ENCODE measurements around the gene FABP6.
A peak's percentile ranks its signal among the peaks of the same experiment; 100 is the strongest.
"Not testable (repeated sequence)": the region's sequence is repeated elsewhere in the genome, so short reads cannot be mapped to it uniquely, and the experiment has no call there.

The FABP6 gene

GRCh38 chr5:160227012-160227411 lies 2.3 kb upstream of the FABP6 start:
- DNase-seq: no peak

DNA sequence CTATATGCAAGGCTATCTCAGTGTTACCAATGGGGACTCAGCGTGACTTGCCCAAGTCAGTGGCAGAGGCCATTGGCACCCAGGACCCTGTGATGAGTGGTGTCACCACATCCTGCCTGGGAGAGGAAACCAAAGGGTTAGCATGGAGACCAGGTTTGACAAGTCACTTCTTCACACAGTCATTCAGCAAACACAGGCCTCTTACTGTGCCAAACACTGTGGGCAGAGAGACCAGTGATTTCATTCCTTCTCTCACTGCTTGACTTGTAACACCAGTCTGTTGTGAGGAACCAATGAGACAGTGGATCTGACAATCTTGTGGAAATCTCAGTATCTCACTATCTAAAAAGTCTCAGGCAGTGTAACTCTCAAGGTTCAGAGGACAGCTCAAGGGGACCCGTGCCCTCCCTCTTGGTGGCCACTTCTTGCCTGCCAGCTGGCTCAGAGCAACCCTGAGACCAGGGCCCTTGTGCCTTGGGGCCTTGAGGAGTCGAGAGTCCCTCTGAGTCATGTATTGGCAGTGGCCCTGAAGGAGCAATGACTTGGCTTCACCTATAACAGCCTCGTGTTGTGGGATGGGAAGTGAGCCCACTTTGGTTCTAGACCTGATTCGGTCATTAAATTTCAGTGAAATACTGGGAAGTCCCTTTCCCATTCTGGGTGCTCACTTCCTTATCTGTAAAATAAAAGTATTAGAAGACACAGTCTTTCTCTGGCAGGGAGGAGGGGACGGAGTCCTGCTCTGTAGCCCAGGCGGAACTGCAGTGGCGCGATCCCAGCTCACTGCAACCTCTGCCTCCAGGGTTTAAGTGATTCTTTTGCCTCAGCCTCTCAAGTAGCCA lies 1.6 kb downstream of the FABP6 start:
- no peak for DNase-seq

DNA sequence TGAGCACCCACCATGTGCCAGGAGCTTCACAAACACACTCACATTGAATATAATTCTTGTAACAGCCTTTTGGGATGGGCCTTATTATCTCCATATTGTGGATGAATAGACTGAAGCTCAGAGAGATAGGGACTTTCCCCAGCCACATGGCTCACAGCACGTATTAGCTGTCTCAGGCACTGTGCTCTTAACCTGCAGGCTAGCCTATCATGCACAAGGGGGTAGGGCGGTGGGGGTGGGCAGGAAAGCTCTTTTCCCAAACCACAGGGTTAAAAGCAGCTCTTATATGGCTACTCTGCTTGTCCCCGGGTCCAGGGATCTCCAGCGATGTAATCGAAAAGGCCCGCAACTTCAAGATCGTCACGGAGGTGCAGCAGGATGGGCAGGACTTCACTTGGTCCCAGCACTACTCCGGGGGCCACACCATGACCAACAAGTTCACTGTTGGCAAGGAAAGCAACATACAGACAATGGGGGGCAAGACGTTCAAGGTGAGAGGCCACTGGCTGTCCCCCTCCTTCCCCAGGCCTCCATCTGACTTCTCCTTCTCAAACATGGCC lies 2.6 kb downstream of the FABP6 start:
- no peak for DNase-seq

GRCh38 chr5:160233215-160233614 lies 3.9 kb downstream of the FABP6 start:
- DNase-seq: no peak

DNA sequence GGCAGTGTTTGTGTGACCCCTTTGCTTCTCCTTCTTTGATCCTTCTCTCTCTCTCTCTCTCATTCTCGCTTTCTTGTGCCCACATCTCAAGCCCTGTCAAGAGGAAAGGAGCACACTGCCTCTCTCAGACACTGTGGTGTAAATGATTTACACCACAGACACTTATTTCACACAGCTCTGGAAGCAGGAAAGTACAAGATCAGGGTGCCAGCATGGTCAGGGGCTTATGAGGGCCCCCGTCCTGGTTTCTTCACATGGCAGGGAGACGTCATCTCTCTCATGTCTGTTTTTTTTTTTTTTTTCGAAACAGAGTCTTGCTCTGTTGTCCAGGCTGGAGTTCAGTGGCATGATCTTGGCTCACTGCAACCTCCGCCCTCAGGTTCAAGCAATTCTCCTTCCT lies 6.4 kb downstream of the FABP6 start:
- DNase-seq: no peak

DNA sequence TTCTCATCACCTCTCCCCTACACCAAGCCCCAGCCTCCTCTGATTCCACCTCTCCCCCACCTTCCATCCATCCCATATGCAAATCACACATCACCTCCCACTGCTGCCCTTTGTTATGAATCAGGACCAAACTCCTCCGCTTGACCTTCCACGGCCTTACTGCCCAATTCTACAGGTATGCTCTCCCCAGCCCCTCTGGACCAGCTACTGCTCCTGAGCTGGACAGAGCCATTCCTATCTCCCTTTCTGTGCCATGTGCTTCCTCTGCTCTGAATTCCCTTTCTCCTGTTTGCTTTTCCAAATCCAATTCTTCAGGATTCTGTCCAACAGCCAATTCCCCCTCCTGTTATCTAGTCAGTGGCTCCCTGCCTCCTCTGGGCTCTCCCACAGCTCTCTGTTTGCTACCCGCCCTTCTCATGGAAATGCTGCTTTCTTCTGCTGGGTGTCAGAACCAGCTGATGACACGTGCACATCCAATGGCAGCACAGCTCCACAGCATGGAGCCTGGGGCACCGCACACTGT lies 8.3 kb downstream of the FABP6 start:
- DNase-seq: no peak

- DNase-seq: no peak
Observed at GRCh38 chr5:160240350-160240749, 11.0 kb downstream of the FABP6 start.

GRCh38 chr5:160242145-160242544 lies 12.8 kb downstream of the FABP6 start:
- DNase-seq: no peak

DNA sequence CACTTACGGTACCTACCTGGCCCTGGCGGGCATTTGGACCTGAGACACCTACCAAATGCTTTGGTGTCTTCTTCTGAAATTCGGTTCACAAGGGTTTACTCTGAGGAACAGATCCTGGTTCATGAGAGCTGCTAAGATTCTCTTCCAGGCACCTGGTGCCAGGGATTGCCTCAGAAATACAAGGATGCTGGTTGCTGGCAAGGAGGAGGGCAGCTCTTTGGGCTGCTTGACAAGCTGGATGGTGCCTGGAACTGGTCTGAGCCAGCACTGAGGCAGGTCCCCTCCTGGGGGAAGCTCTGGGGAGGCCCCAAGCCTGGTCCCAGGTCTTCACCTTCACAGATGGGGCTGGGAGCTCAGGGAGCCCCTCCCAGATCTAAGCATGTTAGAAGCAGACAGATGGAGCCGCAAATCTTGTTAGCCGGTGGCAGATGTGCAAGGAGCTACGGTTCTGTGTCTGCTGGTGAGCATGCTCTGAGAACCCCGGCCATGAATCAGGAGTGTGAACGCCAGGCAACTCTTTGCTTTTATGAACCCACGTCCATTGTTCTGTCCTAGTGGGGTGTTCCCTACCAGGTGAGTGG lies 16.3 kb downstream of the FABP6 start:
- DNase-seq: no peak

DNA sequence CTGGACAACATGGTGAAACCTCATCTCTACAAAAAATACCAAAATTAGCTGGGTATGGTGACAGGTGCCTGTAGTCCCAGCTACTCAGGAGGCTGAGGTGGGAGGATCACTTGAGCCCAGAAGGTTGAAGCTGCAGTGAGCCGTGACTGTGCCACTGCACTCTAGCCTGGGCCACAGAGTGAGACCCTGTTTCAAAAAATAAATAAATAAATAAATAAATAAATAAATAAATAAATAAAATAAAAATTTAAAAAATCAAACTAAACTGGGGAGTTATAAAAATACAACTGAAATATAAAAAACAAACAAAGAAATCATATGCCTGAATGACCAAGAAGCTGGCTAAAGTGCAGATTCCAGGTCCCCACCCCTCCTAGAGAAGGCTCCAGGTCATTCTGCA lies 20.3 kb downstream of the FABP6 start:
- not testable (repeated sequence) for DNase-seq

DNA sequence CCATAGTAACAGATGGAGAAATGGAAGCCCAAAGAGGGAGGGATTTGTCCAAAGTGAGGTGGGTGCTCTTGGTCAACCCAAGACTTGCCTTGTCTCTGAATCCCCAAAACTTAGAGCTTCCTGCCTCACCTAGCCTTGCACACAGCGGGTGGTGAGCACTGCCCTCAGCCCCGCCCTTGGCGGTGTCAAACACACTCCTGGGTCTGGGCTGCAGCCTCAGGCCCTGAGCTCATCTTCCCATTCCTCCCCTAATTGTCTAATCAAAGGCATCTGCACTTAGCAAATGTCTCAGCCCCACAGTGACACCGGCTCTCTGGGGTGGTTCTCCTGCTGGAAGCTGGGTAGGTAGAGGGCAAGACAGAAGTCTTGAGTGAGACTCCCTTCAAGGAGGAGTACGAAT lies 20.9 kb downstream of the FABP6 start:
- no peak for DNase-seq

DNA sequence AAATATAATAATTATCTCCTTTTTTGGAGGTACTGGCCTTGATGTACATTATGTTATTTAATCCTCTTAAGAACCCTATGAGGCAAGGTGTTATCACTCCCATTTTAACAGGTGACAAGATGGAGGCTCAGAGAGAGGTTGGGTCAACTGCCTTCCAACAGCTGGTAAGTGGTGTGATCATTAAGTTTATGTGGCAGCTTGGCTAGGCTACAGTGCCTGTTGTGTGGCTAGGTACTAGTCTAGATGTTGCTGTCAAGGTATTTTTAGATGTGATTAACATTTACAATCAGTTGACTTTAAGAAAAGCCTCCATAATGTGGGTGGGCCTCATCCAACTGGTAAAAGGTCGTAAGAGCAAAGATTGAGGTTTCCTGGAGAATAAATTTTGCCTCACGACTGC lies 21.5 kb downstream of the FABP6 start:
- DNase-seq: no peak

DNA sequence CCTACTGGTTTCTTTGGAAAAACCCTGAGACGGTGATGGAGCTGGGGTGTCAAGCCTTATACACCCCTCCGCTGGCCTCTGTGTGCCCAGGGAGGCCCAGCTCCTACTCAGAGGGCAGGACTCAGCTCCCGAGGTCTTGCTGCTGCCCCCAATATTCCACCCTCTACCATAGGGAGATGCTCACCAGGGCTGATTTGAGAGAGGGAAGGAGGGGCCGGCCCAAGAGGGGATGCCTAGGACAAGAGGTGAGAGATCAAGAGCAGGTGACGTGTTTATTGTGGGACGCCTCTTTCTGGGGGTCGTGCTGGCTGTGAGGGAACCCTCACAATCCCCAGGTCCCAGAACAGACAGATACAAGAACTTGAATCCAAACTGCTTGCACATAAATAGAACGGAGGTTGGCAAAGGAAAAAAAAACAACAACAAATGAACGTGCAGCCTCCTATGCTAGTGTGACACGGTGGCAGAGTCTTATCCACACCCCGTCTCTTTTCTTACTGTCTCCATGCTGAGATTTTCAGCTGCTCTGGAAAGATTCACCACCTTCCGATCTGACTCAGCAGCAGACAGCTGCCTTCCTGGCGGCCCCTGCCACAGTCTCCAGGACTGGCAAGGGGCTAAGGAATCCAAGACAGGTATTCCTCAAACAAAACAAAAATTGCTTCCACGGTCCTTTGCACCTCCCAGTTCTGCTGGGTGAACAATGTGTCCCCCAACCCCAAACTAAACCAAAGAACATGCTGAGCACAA lies 22.3 kb downstream of the FABP6 start:
- no peak for DNase-seq

DNA sequence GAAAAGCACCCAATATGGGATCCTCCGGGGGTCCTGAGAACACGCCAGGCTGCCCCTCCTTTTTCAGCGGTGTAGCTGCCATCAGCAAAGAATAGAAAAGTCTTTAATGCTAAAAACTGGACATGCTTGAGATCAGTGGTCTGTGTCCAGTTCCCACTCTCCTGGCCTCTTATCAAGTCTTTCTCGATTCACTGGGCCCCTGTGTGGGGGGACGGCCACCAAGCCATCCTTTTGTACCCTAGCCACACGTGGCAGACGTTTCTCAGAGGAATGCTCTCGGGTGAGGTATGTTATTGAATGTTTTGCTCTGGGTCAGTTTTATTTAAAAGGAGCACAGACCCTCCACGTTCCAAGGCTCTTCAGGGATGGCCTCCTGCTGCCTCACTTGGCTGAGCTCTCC lies 23.6 kb downstream of the FABP6 start:
- no peak for DNase-seq

GRCh38 chr5:160253441-160253840 lies 24.1 kb downstream of the FABP6 start:
- no peak for DNase-seq

DNA sequence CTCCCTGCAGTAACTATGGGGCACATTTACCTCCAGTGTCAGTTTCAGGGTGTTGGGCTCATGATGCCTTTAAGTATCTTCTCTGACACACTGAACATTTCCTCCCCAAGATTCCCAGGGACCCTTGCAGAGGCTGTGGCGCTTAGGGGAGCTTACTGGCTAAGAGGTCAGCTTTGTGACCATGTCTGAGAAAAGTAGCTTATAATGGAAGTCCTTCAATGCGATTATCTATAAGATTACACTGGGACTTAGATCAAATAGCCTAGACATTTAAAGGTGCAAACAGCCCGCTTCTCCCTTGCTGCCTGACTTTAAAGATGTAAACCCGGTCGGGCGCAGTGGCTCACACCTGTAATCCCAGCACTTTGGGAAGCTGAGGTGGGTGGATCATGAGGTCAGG lies 25.4 kb downstream of the FABP6 start:
- no peak for DNase-seq

GRCh38 chr5:160259341-160259740 lies 30.0 kb downstream of the FABP6 start:
- DNase-seq: no peak

GRCh38 chr5:160260006-160260775 lies 30.9 kb downstream of the FABP6 start:
- DNase-seq: no peak

DNA sequence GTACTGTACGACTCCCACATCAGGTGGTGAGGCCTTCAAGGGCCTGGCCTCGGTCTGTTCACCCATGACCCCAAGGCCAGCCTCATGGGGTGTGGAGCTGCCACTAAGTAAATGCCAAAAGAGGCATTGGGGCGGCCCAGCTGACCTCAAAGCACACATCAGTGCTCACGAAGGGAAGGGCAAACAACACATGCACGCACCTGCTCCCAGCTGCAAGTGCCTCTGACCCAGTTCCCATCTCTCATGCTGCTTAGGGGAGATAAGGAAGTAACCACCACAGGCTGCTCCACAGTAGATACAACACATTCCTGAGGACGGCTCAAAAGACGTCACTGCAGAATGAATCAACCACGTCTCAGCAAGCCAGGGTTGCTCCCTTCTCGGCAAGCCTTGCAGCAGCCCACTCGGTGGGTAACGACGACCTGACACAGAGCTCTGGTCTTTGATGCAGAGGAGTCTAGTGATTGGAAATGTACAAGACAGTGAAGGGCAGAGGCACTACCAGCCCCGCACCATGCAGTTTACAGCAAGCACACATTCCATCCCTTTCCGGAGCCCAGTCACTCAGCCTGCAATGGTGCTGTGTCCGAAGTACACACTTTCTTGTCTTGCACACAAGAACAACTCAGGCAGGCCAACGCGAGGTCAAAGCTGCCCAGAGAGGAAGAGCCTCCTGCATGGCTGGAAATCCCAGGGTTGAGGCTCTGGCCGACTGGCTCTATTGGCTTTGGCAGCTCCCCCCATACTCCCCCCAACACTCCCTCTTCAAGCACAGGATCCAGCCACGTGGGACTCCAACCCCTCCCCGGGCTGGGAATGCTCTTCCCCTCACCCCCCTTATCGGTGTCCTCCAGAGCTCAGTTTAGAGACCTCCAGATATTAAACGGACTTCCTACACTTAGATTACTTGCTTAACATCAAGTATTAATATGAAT lies 31.8 kb downstream of the FABP6 start:
- peak; percentile 53 for DNase-seq

DNA sequence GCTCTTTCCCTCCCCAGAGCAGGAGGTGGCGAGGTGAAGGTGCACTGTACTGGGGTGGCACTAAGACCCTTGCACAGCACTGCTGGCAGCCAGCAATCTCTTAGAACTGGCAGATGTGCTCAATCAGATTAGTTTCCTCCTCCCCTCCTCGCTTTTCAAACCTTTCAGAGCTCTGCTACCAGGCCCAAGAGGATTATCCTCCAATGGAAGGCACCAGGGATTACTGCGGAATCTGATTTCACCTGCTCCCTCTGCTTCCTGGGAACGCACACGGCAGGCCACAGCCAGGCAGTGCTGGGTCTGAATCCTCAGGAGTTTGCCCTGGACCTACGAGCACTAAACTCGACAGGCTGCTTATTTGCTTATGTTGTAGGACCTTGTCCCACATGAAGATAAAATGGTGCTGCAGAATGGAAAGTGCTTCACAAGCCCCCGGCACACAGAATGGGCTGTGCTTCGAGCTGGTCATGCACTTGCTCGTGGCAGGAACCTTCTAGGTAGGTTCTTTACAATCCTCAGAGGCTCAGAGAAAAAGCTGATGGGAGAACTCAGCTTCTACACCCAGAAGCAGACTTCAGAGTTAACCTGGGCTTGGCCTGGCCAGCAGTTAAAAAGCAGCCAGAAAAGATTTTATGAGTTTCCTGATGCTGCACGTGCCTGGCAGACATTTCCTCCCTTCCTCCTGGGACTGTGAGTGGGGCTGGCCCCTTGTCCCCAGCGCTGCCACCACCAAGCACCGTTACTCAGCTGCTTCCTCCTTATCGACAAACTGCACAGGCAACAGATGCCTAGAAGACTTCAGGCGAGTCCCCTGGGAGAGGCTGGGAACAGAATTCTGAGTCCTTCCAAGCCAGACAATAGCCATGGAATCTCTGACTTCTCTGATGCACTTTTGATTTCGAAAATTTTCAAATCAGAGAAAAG lies 33.1 kb downstream of the FABP6 start:
- DNase-seq: peak; percentile 58

All from femur (tissue), 1 donor.